ENCODE measurements around the gene RSPO1.

- TF ChIP-seq CTCF (conservative IDR thresholded peaks at IDR 0.05; ENCODE audit: low read depth, low read length) (no peak), EZH2 (IDR thresholded peaks at IDR 0.05; ENCODE audit: low read length, unreplicated experiment) (no peak), EZH2phosphoT487 (IDR thresholded peaks at IDR 0.05; ENCODE audit: borderline replicate concordance, low read length) (no peak)
These were observed 28.8 kb downstream of the RSPO1 start for GRCh38 chr1:37605806-37606474.

Data from PC-3 (cell line).